DMS 273 (cell line): ENCODE data around the gene COL8A1.
"Not testable (repeated sequence)": the region's sequence is repeated elsewhere in the genome, so short reads cannot be mapped to it uniquely, and the experiment has no call there.

Experiments
- DNase-seq: peaks from one replicate; lab custom pipeline; 2025; ENCODE audit not compliant: unreplicated experiment; lab: John Stamatoyannopoulos, UW

Gene COL8A1

DNA sequence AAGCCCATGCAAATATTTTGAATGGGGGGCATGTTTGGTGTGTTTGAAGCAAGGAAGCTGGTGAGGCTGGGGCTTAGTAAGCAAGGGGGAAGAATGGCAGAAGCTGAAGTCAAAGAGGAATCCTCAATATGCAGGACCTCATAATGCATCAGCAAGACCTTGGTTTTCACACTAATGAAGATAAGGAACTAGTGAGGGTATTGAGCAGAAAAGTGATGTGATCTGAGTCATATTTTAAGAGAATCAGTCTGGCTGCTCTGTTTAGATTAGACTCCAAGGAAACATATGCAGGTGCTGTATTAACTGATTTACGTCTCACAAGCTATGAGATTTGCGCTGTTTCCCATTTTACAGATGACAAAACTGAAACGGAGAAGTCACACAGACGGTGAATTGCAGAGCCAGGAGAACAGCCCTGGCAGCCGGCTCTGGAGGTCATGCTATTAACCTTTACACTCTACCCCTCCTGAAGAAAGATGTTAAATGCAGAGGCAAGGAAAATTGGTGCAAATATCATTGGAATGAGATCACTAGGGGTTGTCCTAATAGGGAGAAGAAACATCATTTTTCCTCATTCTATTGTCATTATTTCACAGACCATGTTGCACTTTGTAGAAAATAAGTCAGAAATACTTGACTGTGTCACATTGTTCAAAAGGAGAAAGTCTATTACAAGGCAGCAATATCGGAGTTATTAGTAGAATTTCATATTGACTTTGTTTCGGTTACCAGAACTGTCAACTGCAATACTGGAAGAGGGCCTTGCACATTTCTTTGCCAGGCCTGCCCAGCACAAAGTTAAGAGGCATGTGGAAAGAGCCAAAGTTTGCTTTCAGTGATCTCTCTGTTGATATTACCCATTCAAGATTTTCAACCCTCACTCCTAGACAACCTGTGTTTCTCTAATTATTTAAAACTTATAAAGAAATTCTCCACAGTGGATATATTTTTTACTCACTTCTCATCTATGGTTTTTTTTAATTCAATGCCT, 64.9 kb downstream of the COL8A1 start:
- DNase-seq = no peak

DNA sequence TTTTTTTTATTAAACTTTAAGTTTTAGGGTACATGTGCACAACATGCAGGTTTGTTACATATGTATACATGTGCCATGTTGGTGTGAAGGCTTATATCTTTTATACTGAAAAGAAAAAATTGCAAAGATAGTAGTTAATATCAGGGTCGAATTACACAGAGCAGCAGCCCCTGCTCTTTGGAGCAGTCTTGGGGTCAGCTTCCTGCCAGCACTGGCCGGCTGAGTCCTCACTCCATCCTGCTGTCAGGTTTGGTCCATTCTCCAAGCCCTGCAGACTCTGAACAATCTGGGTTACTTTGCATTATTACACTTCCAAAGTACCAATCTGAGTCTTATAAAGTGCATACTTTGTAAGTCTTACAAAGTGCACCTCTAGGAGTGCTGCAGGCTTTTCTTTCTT, 66.0 kb downstream of the COL8A1 start:
- no peak for DNase-seq

DNA sequence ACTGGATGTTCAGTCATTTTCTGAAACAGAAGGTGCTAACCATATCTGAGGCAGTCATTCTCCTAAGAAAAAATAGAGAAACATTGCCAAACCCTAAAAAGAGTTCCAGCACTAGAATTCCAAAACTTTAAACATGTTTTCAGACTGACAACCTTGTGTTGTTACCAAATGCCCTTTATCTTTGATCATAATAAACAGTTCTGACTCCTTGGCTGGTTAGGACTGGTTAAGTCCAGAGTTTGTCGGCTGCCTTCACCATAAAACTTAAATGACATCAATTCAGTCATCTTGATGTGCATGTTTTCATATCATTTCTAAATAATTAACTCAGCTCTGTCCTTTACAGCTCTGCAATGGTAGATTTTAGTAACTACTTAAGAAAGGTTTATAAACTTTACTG, 68.0 kb downstream of the COL8A1 start:
- DNase-seq = no peak

DNA sequence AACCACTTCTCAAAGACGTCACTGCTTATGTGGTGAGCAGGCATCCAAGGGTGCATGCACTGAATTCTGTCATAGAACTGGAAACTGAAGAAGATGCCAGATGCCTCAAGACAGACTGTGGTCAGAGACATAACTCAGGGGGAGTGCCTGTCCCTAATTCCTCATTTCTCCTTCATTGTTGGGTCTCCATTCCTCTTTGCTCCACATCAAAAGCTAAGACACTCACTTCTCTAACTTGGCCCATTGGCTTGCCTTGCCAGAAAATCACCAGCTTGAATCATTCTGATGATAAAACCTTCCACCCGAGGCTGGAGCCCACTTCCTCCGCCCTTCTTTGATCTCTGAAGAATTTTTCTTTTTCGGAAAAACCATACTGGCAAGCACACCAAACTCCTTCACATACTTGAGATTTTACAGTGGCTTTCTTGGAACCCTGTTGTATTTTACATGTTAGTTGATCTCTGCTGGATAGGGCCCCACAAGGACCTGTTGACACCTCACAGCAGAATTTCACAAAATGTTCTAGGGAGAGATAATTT, 69.9 kb downstream of the COL8A1 start:
- no peak for DNase-seq

DNA sequence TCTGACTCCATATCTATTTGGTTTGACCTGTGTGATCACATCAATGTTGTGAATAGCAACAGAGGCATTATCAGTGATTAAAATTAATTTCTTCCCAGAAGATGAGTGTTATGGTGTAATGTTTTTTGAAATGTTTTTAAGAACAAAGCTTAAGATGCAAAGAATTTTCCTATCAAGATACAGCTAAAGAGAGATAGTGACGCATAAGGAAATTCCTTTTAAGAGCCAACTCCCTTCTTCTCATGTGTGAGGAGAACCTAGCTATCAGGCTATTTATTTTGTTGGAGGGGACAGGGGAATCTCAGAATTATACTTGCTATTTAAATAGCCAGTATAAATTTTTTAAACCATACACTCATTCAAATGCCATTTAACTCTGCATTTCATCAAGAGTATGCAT, 71.3 kb downstream of the COL8A1 start:
- DNase-seq = no peak

DNA sequence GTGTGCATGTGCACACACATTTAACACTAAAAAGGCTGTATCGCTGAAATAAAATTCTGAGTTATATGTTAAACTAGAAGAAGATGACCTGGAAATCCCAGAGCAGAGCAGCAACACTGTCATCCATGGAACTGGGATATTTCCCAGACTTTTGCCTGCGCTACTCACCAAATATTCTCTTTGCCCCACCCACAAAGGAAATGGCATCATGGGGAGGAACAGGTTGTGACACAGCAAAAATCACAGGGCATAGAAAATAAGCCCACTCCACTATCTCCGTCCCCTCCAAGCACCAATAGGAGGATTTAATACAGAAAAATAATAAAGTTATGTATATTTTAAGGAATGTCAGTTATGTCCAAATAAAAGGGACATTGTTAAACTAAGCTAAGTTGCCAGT, 71.7 kb downstream of the COL8A1 start:
- no peak for DNase-seq

DNA sequence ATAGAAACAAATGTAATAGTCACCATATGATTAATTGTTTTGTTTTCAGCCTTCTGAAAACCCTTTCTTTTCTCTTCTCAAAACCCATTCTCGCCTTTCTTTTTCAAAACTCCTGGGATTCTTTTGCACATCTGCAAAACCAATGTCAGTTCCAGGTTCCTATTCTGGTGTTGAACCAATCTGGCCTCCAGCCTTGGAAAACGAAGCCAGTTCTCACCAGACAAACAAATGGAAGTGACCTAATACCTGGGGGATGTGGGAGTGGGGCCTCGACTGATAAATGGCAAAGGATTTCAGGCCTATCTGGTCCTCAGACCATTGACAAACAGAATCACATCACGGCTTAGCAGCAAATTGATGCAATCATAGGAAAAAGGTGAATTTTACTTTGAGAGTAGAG, 73.0 kb downstream of the COL8A1 start:
- DNase-seq = no peak

DNA sequence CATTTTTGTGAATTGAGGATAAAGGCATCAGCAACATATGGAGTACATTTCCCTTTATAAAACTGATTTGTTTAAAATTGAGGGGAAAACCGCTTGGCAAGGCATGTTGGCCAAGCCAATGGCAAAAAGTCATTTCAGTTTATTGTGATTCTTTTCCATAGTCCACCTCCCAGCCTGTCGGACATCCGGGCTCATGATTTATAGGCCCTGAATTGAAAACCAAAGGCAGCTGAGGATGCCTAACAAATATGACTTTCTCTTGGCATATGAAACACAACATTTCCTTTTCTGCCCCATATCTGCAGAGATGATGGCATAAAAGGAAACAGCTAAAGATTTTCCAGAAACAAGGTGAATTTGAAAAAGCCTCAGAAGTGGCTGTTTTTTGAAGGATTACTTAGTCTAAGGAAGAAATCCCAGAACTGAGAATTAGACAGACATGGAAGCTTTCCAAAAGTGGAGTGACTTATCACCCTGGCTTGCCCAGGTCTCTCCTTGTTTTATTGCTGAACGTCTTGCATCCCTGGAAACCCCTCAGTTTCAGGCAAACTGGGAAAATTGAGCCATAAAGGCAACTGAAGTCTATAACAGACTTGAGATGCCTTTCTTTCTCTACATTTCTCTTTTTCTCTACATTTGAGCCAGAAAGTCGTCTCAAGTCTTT, 74.0 kb downstream of the COL8A1 start:
- DNase-seq = no peak

DNA sequence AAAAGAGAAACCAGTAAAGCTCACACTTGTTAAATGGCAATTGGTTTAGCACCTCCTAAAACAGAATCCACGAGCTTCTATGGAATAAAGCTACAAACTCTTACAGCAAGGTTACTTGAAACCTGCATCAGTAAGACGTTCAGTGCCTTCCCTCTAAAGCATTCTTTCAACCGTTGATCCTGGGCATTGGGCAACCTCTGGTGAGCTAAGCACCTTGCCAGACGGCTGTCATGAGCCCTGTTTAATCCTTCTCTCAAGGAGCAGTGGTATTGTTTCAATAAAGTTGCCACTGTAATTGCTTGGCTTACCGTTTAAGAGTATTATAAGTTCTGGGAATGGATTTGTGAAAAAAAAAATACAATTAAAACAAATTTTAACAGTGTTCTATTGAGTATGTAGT, 75.0 kb downstream of the COL8A1 start:
- DNase-seq = no peak

DNA sequence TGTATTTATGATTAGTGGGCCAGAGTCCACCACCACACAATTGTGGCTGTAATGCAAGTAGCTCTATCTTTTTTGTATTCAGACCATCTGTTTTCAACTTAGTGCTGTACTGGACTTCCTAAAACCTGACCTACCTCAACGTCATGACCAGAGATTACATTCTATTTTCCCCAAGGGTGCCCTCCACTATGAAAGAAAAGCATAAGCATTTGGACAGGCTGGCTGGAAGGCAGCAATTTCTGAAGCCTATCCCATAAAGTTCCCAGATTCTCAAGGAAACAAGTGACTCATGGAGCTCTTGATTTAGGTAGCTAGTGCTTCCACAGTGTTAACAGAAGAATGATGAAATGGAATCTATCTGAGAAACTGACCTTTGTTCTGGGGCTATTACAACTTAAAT, 75.8 kb downstream of the COL8A1 start:
- no peak for DNase-seq

DNA sequence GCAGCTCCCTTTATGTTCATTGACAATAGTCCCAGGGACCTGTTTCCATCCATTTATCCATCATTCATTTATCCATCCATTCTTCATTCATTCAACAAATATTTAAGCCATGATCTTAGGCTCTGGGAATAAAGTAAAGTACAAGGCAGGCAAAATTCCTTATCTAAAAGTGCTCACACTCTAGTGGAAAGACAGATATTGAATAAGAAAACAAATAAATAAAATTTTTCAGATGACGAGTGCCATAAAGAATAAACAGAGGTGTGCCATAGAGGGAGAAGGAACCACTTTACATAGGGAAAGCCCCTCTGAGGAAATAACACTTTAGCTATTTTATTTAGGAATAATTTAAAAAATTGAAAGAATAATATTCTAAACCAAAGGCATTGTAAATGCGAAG, 76.2 kb downstream of the COL8A1 start:
- no peak for DNase-seq

DNA sequence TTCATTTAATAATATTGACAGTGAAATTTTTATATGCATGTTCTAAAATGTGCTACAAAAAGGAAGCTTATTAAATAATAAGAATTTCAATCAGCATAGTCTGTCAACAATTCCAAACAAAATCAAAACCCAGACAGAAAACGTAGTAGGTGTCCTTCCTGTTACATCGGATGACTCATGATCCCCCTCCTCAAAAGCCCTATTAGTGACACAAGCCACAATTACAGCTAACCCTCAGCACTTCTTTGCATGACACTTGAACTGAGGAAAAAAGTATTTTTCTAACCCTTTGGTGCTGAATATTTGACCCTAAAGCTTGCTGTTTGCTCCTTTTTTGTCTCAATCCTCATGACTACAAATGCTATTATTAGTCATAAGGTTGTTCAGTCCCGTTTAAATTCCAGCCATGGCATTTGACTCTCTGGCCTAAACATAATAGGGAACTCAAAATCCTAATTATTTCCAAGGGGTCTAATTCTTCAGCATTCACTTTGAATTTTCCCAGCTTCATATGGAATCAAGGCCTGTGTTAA, 78.1 kb downstream of the COL8A1 start:
- DNase-seq = no peak

DNA sequence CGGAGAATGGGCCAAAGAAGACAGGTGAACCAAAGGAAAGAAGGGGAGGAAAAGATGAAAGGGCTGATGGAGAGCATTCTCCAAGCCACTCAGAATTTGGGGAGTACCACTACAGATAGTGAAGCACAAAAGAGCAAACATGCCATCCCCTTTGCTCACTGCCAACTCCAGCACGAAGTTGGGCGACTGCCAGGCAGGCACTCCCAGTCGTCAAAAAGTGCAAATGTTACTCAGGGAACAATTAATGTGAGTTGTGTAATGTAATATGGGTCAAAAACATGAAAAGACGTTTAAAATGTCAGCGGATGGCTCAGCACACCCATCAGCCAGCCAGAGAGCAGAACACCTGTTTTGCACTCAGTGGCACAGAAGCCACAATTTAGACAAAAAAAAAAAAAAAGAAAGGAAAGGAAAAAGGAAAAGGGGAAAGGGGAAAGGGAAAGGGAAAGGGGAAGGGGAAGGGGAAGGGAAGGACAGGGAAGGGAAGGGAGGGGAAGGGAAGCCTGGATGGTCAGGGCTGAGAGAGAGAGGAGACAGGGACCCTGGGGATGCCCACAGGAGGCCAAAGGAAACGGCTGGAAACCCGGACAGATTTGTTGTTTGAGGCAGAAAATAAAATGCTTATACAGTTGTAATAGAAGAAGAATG, 82.7 kb downstream of the COL8A1 start:
- no peak for DNase-seq

DNA sequence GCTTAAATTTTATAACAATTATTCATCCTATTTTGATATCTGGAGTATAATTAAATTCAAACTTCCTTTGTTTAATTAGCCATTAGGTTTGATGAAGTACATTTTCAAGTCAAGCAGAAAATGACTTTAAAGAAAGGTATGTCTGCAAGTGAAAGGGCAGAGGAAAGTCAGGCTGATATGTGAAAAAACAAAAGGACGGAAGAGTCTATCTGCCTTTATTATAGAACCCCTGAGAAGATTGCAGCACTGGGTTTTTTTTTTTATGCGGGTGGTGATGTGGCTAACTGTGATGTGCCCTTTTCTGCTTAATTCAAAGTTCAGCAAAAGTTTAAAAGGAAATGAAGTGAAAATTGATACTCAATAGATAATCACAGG, 83.2 kb downstream of the COL8A1 start:
- no peak for DNase-seq

DNA sequence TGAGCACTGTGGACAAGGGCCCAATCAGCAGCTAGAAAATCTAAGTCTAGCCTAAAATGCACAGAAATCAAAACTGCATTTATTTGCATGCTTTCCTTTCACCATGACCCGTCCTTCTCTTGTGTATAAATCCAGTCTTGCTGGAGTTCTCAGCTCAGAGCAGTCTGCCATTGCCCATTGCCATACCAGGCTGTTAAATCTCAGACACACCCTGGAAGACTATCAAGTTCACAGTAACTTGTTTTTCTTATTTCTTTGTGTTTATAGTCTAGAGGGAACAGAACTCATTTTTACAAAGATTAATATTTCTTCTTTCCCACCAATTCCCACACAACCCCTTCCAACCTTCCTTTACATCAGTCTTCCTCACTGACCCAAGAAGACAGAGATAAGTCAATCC, 85.9 kb downstream of the COL8A1 start:
- no peak for DNase-seq

DNA sequence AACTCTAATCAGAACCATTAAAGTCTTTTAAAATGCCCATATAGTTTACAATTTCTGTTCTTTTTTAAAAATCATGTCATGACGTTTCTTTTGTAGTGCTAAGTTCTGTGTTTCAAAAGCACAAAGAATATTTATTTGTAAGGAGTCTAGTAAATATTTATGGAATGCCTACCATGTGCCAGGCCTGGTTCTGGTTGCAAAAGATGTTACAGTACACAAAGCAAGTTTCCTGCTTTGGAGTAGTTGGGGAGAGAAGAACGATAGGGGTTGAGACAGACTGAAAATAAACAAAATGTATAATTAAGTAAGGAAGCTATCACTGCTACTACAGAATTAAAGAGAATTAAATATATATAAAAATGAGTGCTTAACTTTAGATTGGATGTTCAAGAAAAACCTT, 92.5 kb downstream of the COL8A1 start:
- no peak for DNase-seq

DNA sequence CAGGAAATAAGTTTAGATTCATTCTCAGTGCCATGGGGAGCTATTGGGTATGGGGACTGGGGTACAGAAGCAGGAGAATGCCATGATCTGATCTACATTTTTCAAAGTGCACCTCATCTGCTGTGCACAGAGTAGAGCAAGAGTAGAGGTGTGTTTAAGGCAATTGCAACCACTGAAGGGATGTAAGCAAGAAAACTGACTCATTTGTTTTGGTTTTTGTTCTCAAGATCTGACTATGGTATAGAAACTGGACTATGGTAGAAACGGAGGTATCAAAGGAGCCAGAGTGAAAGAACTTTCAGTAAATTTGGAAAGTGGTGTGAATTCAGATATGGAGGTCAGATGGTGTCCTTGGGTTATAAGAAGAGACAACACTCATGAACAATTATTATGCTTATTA, 93.1 kb downstream of the COL8A1 start:
- DNase-seq = no peak

DNA sequence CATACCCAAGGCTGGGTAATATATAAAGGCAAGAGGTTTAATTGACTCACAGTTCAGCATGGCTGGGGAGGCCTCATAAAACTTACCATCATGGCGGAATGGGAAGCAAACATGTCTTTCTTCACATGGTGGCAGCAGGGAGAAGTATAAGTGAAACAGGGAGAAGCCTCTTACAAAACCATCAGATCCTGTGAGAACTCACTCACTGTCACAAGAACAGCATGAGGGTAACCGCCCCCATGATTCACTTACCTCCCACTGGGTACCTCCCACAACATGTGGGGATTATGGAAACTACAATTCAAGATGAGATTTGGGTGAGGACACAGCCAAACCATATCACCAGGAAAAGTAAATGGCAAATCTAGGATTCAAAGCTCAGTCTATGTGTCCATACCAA, 102.0 kb downstream of the COL8A1 start:
- not testable (repeated sequence) for DNase-seq

DNA sequence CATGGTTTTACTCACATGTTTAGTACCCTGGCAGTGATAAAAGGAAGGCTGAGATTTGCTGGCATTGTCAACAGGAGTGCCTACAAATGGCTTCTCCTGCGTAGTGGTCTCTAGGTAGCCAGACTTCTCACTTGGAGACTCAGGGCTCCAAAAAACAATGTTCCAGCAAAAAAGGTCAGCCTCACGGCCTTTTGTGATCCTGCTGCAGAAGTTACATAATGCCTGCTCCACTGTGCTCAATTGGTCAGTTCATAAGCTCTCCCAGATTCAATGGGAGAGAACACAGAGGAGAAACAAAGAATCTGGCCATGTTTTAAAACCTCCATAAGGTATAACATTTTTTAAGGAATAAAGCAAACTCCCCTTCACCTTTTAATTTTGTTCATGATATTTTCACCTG, 103.2 kb downstream of the COL8A1 start:
- no peak for DNase-seq

DNA sequence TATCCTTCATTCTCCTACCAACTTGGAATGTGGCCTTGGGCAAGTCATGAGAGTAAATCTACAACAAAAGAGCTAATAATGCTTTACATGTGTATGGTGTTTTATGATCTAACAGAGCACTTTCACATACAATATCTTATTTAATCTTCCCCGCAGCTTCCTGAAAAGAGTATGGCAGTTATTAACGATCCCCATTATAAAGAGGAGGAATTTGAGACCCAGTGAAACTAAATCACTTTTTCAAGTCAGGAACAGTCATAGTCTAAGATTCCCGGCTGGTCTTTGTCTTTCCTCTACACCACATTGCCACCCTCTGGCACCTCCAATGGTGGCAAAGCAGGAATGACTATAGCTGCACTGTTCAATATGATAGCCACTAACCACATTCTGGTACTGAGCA, 109.5 kb downstream of the COL8A1 start:
- peak; percentile 39 for DNase-seq

DNA sequence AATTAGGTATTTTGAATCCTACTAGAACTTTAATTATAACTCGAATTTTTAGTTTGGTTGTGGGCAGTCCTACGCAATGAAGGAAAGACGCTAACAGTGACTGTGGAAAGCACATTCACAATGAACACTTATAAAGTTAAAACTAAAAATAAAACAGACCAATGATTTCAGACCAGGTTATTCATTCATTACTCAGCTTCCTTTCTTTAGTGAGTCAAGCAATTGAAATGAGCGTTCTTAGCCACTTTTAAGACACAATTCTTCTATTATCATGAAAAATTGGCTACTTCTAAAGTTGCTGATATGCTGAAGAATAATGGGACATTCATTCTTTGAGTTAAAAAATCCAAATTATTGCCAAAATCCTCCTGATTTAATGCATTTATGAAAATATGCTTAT, 113.3 kb downstream of the COL8A1 start:
- DNase-seq = no peak
